GM12891 (cell line): Measurements from ENCODE around the gene SNORC.

Source experiments
- DNase-seq: peaks from one replicate; pipeline ENCODE4 v3.0.0; 2011; ENCODE audit warnings: low spot score; ENCODE audit not compliant: insufficient read length
- FAIRE-seq: peaks from 2 replicates; lab custom pipeline; 2011; peaks lifted over from hg19 to GRCh38; lab: Jason Lieb, UNC
- PAX5 ChIP-seq: IDR thresholded peaks from 2 replicates; pipeline ENCODE4 v1.6.1; 2011; ENCODE audit warnings: low read length, moderate library complexity, mild to moderate bottlenecking; ENCODE audit not compliant: insufficient read depth, severe bottlenecking
- POLR2A ChIP-seq: IDR thresholded peaks from 2 replicates; pipeline ENCODE4 v1.6.1; 2011; ENCODE audit warnings: low read depth, low read length, control low read depth
- POLR2AphosphoS5 ChIP-seq: IDR thresholded peaks from 2 replicates; pipeline ENCODE4 v1.6.1; 2011; ENCODE audit warnings: low read depth, low read length, control low read depth
- POU2F2 ChIP-seq: IDR thresholded peaks from 2 replicates; pipeline ENCODE4 v1.6.1; 2011; ENCODE audit warnings: low read depth, mild to moderate bottlenecking, control low read depth, low read length, moderate library complexity
- SPI1 ChIP-seq: IDR thresholded peaks from 2 replicates; pipeline ENCODE4 v1.6.1; 2011; ENCODE audit warnings: low read depth, low read length, control low read depth
- TAF1 ChIP-seq: IDR thresholded peaks from 2 replicates; pipeline ENCODE4 v1.6.1; 2011; ENCODE audit warnings: low read depth, low read length, control low read depth

SNORC gene

GRCh38 chr2:232892221-232892620, 22.2 kb downstream of the SNORC start:
- FAIRE-seq (no peak), DNase-seq (no peak)
- TF ChIP-seq POLR2A (no peak), POLR2AphosphoS5 (no peak), PAX5 (no peak), SPI1 (no peak), TAF1 (no peak), POU2F2 (no peak)

DNA sequence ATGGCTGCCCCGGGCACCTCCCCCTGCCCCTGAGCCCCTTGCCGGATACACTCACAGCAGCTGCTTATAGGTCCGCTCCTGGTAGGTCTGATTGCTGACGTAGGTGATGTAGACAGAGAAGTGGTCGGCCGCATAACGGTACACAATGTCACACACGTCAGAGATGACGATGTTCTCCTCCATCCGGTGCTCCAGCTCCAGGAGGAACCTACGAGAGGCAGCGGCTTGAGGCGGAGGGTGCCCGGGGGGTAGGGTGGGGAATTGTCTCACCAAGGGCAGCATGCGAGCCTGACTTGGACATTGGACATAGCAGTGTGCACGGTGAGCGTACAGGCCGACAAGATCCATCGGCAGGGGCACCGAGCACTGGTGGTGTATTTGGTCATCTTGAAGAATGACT, 22.8 kb downstream of the SNORC start:
- TF ChIP-seq POU2F2, result no peak
- no peak for TF ChIP-seq PAX5
- TF ChIP-seq POLR2AphosphoS5, result no peak
- no peak for TF ChIP-seq SPI1
- TF ChIP-seq TAF1, result no peak
- TF ChIP-seq POLR2A, result no peak
- FAIRE-seq (no peak), DNase-seq (no peak)

DNA sequence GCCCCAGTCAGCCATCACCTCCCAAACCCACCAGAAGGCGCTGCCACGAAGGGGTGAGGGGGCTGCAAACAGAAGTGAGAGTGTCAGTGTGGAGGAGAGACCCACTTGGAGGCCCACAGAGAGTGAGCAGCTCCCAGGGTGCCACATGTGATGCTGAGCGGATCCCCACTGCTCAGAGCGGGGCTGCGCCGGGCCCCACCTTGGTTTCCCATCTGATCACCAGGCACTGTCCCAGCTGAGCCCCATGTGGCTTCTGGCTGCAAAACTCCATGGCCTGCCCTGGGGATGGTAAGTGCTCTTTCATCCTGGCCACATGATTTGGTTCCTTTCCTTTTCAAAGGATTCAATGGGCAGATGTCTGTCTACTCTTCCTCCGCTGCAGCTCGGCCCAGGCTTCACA, 23.8 kb downstream of the SNORC start:
- DNase-seq (no peak), FAIRE-seq (no peak)
- TF ChIP-seq POU2F2, result no peak
- no peak for TF ChIP-seq PAX5
- TF ChIP-seq SPI1, result no peak
- TF ChIP-seq POLR2A, result no peak
- no peak for TF ChIP-seq POLR2AphosphoS5
- TF ChIP-seq TAF1, result no peak

DNA sequence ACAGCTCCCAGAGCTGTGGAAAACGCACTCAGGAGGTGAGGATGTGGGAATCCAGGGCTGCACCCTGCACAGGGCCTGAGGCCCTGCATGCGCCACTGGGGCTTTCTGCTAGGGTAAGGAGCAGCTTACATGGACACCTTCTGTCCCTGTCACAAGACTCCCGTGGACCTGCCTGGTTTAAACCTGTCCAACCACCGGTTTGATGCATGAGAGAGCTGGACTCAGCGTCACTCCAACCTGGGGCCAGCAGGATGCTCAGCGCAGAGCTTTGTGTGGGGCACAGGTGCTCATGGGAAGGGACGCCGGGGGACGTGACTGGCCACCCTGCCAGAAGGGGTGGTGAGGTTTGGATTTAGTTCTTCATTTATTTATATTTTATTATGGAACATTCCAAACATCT, 24.2 kb downstream of the SNORC start:
- no peak for DNase-seq
- TF ChIP-seq TAF1 (no peak), POU2F2 (no peak), POLR2AphosphoS5 (no peak), PAX5 (no peak), POLR2A (no peak), SPI1 (no peak)
- FAIRE-seq, result no peak

GRCh38 chr2:232894746-232895145, 24.7 kb downstream of the SNORC start:
- no peak for FAIRE-seq
- DNase-seq, result no peak
- no peak for TF ChIP-seq POU2F2
- no peak for TF ChIP-seq SPI1
- TF ChIP-seq TAF1, result no peak
- TF ChIP-seq POLR2A, result no peak
- no peak for TF ChIP-seq PAX5
- TF ChIP-seq POLR2AphosphoS5, result no peak

GRCh38 chr2:232896111-232896510, 26.0 kb downstream of the SNORC start:
- FAIRE-seq (no peak), DNase-seq (no peak)
- TF ChIP-seq POLR2A (no peak), POU2F2 (no peak), PAX5 (no peak), TAF1 (no peak), POLR2AphosphoS5 (no peak)

GRCh38 chr2:232896720-232897597, 26.9 kb downstream of the SNORC start:
- DNase-seq (no peak), FAIRE-seq (no peak)
- TF ChIP-seq TAF1 (no peak), POLR2AphosphoS5 (no peak), POLR2A (no peak), POU2F2 (no peak), PAX5 (no peak), SPI1 (no peak)

- TF ChIP-seq PAX5 (no peak), POLR2A (no peak), POLR2AphosphoS5 (no peak), TAF1 (no peak), POU2F2 (no peak), SPI1 (no peak)
- DNase-seq, result no peak
- no peak for FAIRE-seq
Observed at GRCh38 chr2:232897598-232898408, 27.7 kb downstream of the SNORC start.
